ENCODE measurements around the gene C11orf91. TPM values are rescaled to one million over a fixed set of nuclear protein-coding genes. Genes with fewer than 3 reads are reported as not detected.

The C11orf91 gene
- total and polyA plus RNA-seq, 2 of the 8 experiments (the other 6 are each of a cell fraction or from before 2014, with no cell fraction given), result not detected

- no peaks in the 10 kb centered on the region for H3K79me1 ChIP-seq (ENCODE audit: low read depth, low read length)
- no peak overlapping the region for H3K56ac ChIP-seq (replicated peaks; ENCODE audit: insufficient read length, low read depth, low read length)
- no peaks in the 10 kb centered on the region for H3K23me2 ChIP-seq (ENCODE audit: low read depth, low read length)
- no peak overlapping the region for H3K9ac ChIP-seq (replicated peaks in 1 of 4; ENCODE audit: extremely low read depth in 1 of 4, low read depth in 3 of 4, low read length in 3 of 4)
- POLR2A ChIA-PET (ENCODE audit: partially characterized antibody), result no interaction called here
- H3K4me3 ChIP-seq (ENCODE audit: extremely low read depth in 1 of 4, insufficient read depth in 2 of 4, low read depth in 3 of 4, low read length in 4 of 4), result peak overlapping the region in 1 of 4 experiments; percentile 8; a peak in 1 of 8 replicates
- peaks cover 0 to 18% (median 14%) of the 10 kb centered on the region in 4 experiments; a peak in 6 of 7 replicates for H3K4me1 ChIP-seq (replicated peaks in 1 of 4; ENCODE audit: control insufficient read depth in 3 of 4, insufficient read depth in 4 of 4, low read length in 3 of 4)
- H4K5ac ChIP-seq (ENCODE audit: insufficient read length, low read depth, low read length), result no peak overlapping the region
- H2AFZ ChIP-seq (ENCODE audit: low read length), result no peak overlapping the region; the same call in 1 of the 2 replicates
- H3K27me3 ChIP-seq (replicated peaks in 1 of 4; ENCODE audit: control insufficient read depth in 3 of 4, extremely low read depth in 1 of 4, insufficient read depth in 3 of 4, low read length in 3 of 4), result no peaks in the 10 kb centered on the region; a peak in 1 of 7 replicates
- no peaks in the 10 kb centered on the region for H4K20me1 ChIP-seq (replicated peaks in 1 of 2; ENCODE audit: control insufficient read depth in 1 of 2, insufficient read depth in 2 of 2, low read length in 2 of 2)
- H3K4ac ChIP-seq (replicated peaks; ENCODE audit: insufficient read length, low read depth, low read length), result peak overlapping the region; percentile 16
- H3K18ac ChIP-seq (ENCODE audit: extremely low read depth, low read length), result peak overlapping the region; percentile 68; the same call in 1 of the 2 replicates
- H3K23ac ChIP-seq (ENCODE audit: insufficient read length), result no peak overlapping the region
- H2BK12ac ChIP-seq (ENCODE audit: low read depth, low read length), result peak overlapping the region; percentile 77
- H2AK5ac ChIP-seq (ENCODE audit: low read depth, low read length), result peak overlapping the region; percentile 42
- H3K79me2 ChIP-seq (ENCODE audit: control insufficient read depth in 1 of 2, insufficient read depth in 2 of 2, low read length in 2 of 2), result no peaks in the 10 kb centered on the region
- DNase-seq (ENCODE audit: low read depth in 1 of 2, low spot score in 2 of 2), result peak in 1 of 2 experiments; percentile 45
- H3K14ac ChIP-seq (ENCODE audit: insufficient read length), result no peak overlapping the region
- H3K36me3 ChIP-seq (ENCODE audit: control insufficient read depth in 2 of 4, insufficient read depth in 4 of 4, low read length in 3 of 4), result no peaks in the 10 kb centered on the region
- CTCF ChIA-PET (ENCODE audit: partially characterized antibody), result interaction anchor here (0.7 to 2.5 kb wide), 5 partner anchors 10 to 1090 kb away, joined by 3 to 8 read pairs (median 3); no protein-coding TSS in a partner anchor
- peak overlapping the region; percentile 91 for H2BK120ac ChIP-seq (replicated peaks; ENCODE audit: low read depth, low read length)
- no peaks in the 10 kb centered on the region for H3K9me3 ChIP-seq (ENCODE audit: insufficient read depth in 2 of 2, low read depth in 1 of 2, low read length in 1 of 2)
- peak overlapping the region in 1 of 2 experiments; percentile 45; a peak in 2 of 4 replicates for H3K4me2 ChIP-seq (ENCODE audit: insufficient read depth in 1 of 2, low read depth in 2 of 2, low read length in 2 of 2)
- H2BK20ac ChIP-seq (ENCODE audit: low read length), result peak overlapping the region; percentile 94; the same call in 1 of the 2 replicates
- peak overlapping the region; percentile 91; the same call in 1 of the 2 replicates for H2BK5ac ChIP-seq (ENCODE audit: low read depth, low read length)
- no peak overlapping the region for H2BK15ac ChIP-seq (ENCODE audit: low read length)
- H4K91ac ChIP-seq (replicated peaks; ENCODE audit: insufficient read length, low read length), result peak overlapping the region; percentile 67
- H3K27ac ChIP-seq (ENCODE audit: low read depth, low read length), result no peak overlapping the region
- WGBS, 2 experiments (ENCODE audit: extremely low coverage in 1 of 2, insufficient coverage in 1 of 2, insufficient read length in 1 of 2, insufficient replicate concordance in 2 of 2, low coverage in 1 of 2, low lambda C conversion rate in 2 of 2, missing lambda C conversion rate in 1 of 2), result 89% methylated on average over 17 of the region's 18 CpGs; no CpG with 5 or more reads in 1 of the 2 experiments
- no peak for FAIRE-seq
- H4K8ac ChIP-seq (ENCODE audit: extremely low read depth, insufficient read depth, low read length), result no peak overlapping the region
- no peak for TF ChIP-seq EGR1 (IDR thresholded peaks at IDR 0.05; ENCODE audit: borderline replicate concordance, low read depth, low read length)
- TF ChIP-seq, protein P1, sequence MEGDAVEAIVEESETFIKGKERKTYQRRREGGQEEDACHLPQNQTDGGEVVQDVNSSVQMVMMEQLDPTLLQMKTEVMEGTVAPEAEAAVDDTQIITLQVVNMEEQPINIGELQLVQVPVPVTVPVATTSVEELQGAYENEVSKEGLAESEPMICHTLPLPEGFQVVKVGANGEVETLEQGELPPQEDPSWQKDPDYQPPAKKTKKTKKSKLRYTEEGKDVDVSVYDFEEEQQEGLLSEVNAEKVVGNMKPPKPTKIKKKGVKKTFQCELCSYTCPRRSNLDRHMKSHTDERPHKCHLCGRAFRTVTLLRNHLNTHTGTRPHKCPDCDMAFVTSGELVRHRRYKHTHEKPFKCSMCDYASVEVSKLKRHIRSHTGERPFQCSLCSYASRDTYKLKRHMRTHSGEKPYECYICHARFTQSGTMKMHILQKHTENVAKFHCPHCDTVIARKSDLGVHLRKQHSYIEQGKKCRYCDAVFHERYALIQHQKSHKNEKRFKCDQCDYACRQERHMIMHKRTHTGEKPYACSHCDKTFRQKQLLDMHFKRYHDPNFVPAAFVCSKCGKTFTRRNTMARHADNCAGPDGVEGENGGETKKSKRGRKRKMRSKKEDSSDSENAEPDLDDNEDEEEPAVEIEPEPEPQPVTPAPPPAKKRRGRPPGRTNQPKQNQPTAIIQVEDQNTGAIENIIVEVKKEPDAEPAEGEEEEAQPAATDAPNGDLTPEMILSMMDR (IDR thresholded peaks at IDR 0.05; ENCODE audit: control extremely low read depth in 1 of 3, insufficient read depth in 1 of 3, low read depth in 1 of 3, low read length in 3 of 3), result no peak
- no peak for TF ChIP-seq MAFK (IDR thresholded peaks at IDR 0.05; ENCODE audit: low read depth, low read length)
- no peak for TF ChIP-seq SIN3A (conservative IDR thresholded peaks at IDR 0.05 in 1 of 2, IDR thresholded peaks at IDR 0.05 in 1 of 2; ENCODE audit: low read depth in 1 of 2, low read length in 2 of 2)
- TF ChIP-seq SIRT6 (IDR thresholded peaks at IDR 0.05; ENCODE audit: low read length), result no peak
- no peak for TF ChIP-seq ZNF274 (IDR thresholded peaks at IDR 0.05; ENCODE audit: borderline replicate concordance, extremely low read depth, low read length)
- no peak for TF ChIP-seq GABPA (IDR thresholded peaks at IDR 0.05; ENCODE audit: borderline replicate concordance, insufficient read depth, low read length)
- no peak for TF ChIP-seq NRF1 (IDR thresholded peaks at IDR 0.05; ENCODE audit: low read depth, low read length)
- no peak for TF ChIP-seq RFX5 (IDR thresholded peaks at IDR 0.05; ENCODE audit: borderline replicate concordance, low read depth, low read length)
These were observed 32.7 kb downstream of the C11orf91 start for GRCh38 chr11:33667819-33668467.

Data from H1 (cell line).